GM19043 (cell line): ENCODE results near the gene SMPX.

Experiments used
- ATAC-seq: cut with Tn5 transposase; IDR thresholded peaks from one replicate; pipeline ENCODE4 v1.9.1; 2021; ENCODE audit warnings: low read depth; ENCODE audit not compliant: unreplicated experiment

SMPX gene

GRCh38 chrX:21745756-21746155, 12.2 kb downstream of the SMPX start:
- ATAC-seq = no peak

- no peak for ATAC-seq
These were observed 13.2 kb downstream of the SMPX start for GRCh38 chrX:21744721-21745120.

GRCh38 chrX:21744060-21744459, 13.9 kb downstream of the SMPX start:
- no peak for ATAC-seq

- no peak for ATAC-seq
These were observed 15.8 kb downstream of the SMPX start for GRCh38 chrX:21741869-21742701.

- no peak for ATAC-seq
These were observed 16.6 kb downstream of the SMPX start for GRCh38 chrX:21741364-21741763.

- no peak for ATAC-seq
These were observed 17.3 kb downstream of the SMPX start for GRCh38 chrX:21740329-21741274.

GRCh38 chrX:21738950-21739287, 19.0 kb downstream of the SMPX start:
- no peak for ATAC-seq

- no peak for ATAC-seq
These were observed 19.5 kb downstream of the SMPX start for GRCh38 chrX:21738210-21738949.

GRCh38 chrX:21735768-21736127, 22.2 kb downstream of the SMPX start:
- no peak for ATAC-seq

- no peak for ATAC-seq
These were observed 22.7 kb downstream of the SMPX start for GRCh38 chrX:21735038-21735767.

GRCh38 chrX:21734175-21734574, 23.7 kb downstream of the SMPX start:
- no peak for ATAC-seq

GRCh38 chrX:21733705-21734104, 24.2 kb downstream of the SMPX start:
- no peak for ATAC-seq

GRCh38 chrX:21730026-21730425, 27.9 kb downstream of the SMPX start:
- ATAC-seq = no peak

GRCh38 chrX:21728276-21728968, 29.5 kb downstream of the SMPX start:
- no peak for ATAC-seq

- no peak for ATAC-seq
These were observed 32.0 kb downstream of the SMPX start for GRCh38 chrX:21725916-21726315.

- no peak for ATAC-seq
These were observed 32.4 kb downstream of the SMPX start for GRCh38 chrX:21725496-21725895.

GRCh38 chrX:21723814-21724213, 34.1 kb downstream of the SMPX start:
- no peak for ATAC-seq

- ATAC-seq = no peak
These were observed 34.8 kb downstream of the SMPX start for GRCh38 chrX:21723084-21723483.

- ATAC-seq = no peak
These were observed 36.7 kb downstream of the SMPX start for GRCh38 chrX:21721195-21721594.

GRCh38 chrX:21718575-21718974, 39.3 kb downstream of the SMPX start:
- ATAC-seq = no peak
